ENCODE data around the gene NRG3.

NRG3 gene

DNA sequence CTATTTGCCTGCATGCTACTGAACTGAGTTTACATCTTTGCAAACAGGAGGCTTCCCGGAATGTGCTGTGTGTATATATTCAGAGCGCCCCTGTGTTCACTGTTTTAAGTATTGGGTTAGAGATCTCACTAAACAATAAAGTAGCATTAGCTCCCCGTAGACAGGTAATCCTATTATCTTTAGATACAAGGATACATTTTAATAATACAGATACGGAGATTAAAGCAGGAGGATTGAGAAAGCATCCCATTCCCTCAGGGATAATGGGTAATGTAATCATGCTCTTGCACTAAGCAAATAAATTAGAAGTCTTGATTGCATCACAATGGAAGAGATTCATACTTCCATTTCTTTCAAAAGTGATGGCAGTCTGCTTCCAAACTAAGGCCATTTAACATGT lies 809.0 kb downstream of the NRG3 start:
- no peak overlapping the region for H3K4me3 ChIP-seq (ENCODE audit: low read depth, low read length)
- TF ChIP-seq, protein P1, sequence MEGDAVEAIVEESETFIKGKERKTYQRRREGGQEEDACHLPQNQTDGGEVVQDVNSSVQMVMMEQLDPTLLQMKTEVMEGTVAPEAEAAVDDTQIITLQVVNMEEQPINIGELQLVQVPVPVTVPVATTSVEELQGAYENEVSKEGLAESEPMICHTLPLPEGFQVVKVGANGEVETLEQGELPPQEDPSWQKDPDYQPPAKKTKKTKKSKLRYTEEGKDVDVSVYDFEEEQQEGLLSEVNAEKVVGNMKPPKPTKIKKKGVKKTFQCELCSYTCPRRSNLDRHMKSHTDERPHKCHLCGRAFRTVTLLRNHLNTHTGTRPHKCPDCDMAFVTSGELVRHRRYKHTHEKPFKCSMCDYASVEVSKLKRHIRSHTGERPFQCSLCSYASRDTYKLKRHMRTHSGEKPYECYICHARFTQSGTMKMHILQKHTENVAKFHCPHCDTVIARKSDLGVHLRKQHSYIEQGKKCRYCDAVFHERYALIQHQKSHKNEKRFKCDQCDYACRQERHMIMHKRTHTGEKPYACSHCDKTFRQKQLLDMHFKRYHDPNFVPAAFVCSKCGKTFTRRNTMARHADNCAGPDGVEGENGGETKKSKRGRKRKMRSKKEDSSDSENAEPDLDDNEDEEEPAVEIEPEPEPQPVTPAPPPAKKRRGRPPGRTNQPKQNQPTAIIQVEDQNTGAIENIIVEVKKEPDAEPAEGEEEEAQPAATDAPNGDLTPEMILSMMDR (IDR thresholded peaks at IDR 0.05; ENCODE audit: low read depth, low read length) = no peak
- DNase-seq (ENCODE audit: low read depth, low spot score) = no peak
- in situ Hi-C loops (cut with HindIII; ENCODE audit: low sequenced_read_pairs) = no loop called here

DNA sequence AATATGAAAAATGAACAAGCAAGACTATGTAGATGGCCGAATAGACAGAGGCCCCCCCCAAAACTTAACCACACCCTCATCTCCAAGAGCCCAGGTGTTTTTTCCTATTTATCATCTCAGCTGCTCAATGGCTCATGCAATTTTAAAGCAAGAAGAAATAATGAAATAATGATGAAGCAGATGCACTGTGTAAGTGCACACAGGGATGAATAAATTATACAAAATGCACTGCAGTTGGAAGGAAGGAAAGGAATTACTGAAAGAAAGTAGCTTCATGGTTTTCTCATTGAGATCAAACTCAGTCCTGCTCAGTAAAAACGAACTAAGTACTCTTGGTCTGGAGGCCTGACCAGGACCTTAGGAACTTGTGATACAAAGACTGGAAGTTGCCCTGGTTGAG lies 810.1 kb downstream of the NRG3 start:
- TF ChIP-seq, protein P1 (IDR thresholded peaks at IDR 0.05; ENCODE audit: low read depth, low read length) = no peak
- no peak for DNase-seq (ENCODE audit: low read depth, low spot score)
- H3K4me3 ChIP-seq (ENCODE audit: low read depth, low read length) = no peak overlapping the region
- in situ Hi-C loops (cut with HindIII; ENCODE audit: low sequenced_read_pairs) = no loop called here

DNA sequence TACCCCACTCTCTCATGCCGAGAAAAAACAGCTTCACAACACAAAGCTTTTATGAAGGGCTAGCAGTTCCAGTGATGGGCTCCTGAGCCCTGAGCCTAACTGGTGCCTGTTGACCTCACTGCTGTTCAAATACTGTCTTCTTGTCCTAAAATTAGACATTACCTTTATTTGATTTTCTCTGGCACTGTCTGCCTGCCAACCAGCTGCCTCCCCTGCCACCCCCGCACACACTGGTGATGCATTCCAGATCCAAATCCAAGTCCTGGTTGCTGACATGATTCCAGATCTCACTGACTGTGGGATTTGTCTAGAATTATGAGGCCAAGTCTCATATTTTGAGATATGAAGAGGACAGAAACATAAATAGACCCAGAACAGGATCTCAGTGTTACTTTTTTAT lies 816.2 kb downstream of the NRG3 start:
- no peak for DNase-seq (ENCODE audit: low read depth, low spot score)
- in situ Hi-C loops (cut with HindIII; ENCODE audit: low sequenced_read_pairs) = no loop called here
- TF ChIP-seq, protein P1 (IDR thresholded peaks at IDR 0.05; ENCODE audit: low read depth, low read length) = no peak

DNA sequence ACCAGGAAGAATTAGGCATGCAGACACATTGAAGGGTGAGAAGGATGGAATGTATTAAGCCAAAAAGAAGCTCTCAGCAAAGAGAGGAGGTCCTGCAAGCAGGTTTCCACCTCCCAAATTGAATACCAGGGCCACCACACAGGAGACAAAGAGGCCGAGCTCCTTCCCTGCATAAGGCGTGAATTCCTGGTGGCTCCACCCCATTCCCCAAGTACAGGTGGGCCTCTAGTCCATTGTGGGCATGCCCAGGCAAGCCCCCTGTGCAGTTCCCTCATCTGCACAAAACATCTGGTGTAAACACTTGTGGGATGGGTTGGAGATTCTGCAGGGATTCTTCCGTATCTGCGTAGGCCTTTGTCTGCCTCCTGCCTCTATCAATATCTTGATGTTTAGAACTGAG lies 817.5 kb downstream of the NRG3 start:
- DNase-seq (ENCODE audit: low read depth, low spot score) = no peak
- in situ Hi-C loops (cut with HindIII; ENCODE audit: low sequenced_read_pairs) = no loop called here
- TF ChIP-seq, protein P1 (IDR thresholded peaks at IDR 0.05; ENCODE audit: low read depth, low read length) = no peak
- H3K4me3 ChIP-seq (ENCODE audit: low read depth, low read length) = no peak overlapping the region

More for the DNA sequence above, 816.2 kb downstream of the NRG3 start:
- no peak overlapping the region for H3K4me3 ChIP-seq (ENCODE audit: low read depth, low read length)

DNA sequence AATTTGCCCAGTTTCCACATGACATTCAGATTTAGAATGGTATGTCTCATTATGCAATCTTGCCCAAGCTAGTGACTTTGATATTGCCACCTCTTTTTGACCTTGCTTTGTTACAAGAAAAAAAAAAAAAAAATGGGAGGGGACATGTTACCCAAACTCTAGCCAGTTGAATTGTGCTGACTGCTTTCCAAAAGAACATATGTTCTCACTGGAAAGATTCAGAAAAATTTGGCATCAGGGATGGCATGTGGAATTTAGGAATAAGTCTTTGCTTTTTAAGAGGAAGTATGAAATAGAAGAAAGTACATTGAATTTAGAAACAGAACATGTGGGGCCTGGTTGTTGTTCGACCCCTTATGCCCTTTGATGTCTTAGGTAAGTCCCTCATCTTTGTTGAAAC lies 846.8 kb downstream of the NRG3 start:
- H3K4me3 ChIP-seq (ENCODE audit: low read depth, low read length) = no peak overlapping the region
- in situ Hi-C loops (cut with HindIII; ENCODE audit: low sequenced_read_pairs) = no loop called here
- TF ChIP-seq, protein P1 (IDR thresholded peaks at IDR 0.05; ENCODE audit: low read depth, low read length) = no peak
- DNase-seq (ENCODE audit: low read depth, low spot score) = no peak

DNA sequence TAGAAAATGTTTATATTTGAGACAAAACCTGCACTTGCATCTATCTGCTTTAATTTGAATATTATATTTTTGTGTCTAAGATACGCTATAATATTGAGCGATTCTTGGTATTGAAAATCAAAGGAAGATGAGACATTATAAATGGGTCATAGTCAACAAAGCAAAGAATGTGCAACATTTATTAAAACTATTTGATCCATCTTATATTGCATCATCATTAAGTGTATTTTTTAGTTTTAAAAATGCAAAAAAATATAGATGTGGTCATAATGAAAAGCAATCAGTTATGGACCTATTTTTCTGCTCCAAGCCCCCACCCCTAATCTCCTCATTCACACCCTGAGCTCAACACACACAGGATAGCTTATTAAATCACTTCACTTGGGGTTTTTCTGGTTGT lies 847.3 kb downstream of the NRG3 start:
- no peak overlapping the region for H3K4me3 ChIP-seq (ENCODE audit: low read depth, low read length)
- TF ChIP-seq, protein P1 (IDR thresholded peaks at IDR 0.05; ENCODE audit: low read depth, low read length) = no peak
- in situ Hi-C loops (cut with HindIII; ENCODE audit: low sequenced_read_pairs) = no loop called here
- DNase-seq (ENCODE audit: low read depth, low spot score) = no peak

DNA sequence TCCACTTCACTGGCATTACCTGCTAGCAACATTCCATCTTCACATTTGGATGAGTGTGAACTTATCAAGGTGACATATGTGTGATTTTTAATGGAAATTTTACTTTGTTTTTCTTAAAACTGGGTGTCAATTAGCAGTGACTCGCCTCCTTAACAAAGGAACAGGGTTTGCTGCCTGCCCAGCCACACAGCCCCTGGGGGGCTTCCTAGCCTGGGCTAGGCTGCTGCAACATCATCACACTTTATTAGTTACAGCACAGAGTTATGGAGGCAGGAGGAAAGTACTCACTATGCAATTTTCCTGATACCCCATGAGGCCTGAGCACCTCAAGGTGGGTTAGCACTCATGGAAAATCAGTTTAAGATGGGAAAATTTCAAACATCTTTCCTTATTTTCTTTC lies 861.3 kb downstream of the NRG3 start:
- in situ Hi-C loops (cut with HindIII; ENCODE audit: low sequenced_read_pairs) = no loop called here
- no peak overlapping the region for H3K4me3 ChIP-seq (ENCODE audit: low read depth, low read length)
- TF ChIP-seq, protein P1 (IDR thresholded peaks at IDR 0.05; ENCODE audit: low read depth, low read length) = no peak
- no peak for DNase-seq (ENCODE audit: low read depth, low spot score)
